HG02973 (cell line): ENCODE data around the gene SH3GLB1.

ENCODE experiments used
- ATAC-seq: cut with Tn5 transposase; IDR thresholded peaks from one replicate; pipeline ENCODE4 v1.9.1; 2021; ENCODE audit warnings: moderate library complexity; ENCODE audit not compliant: unreplicated experiment

Gene SH3GLB1

DNA sequence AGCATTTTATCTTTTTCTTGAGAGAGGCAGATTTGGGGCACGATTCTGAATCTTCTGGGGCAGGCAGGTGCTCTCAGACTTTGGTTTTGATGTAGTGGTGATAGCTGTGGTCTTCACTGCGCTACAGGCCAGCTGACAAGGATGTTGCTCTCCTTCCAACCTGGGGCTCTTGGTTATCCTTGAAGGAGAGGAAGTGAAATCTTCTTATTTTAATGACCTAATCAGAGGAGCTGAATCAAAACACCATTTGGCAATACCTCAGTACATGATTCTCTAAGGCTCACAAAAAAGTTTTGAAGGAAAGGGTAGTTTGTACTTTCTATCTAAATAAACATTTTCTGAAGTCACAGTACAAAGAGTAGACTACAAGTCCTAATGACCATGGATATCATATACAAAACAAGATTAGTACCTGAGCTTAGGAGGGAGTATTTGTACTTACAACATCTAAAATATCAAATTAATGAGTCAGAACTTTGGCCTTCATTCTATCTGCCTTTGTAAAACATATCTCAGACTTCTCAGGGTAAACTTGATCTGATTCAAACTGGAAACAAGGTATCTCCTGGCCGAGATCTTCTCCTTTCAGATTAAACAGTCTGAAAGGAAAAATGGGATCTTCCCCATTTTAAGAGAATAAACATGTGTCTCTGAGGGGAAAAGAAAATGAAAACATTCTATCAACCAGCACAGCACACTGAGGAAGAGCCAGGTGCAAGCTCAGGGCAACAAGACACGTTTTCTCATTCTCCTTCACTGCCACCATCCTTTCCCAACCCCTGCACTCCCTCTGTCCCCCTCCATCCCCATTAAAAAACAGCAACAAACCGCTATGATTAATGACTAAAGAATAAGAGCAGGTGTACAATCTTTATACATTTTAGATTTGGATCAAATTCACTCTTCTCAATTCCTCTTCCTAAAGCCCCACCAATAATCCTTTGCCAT lies 69.2 kb downstream of the SH3GLB1 start:
- peak; percentile 14 for ATAC-seq

DNA sequence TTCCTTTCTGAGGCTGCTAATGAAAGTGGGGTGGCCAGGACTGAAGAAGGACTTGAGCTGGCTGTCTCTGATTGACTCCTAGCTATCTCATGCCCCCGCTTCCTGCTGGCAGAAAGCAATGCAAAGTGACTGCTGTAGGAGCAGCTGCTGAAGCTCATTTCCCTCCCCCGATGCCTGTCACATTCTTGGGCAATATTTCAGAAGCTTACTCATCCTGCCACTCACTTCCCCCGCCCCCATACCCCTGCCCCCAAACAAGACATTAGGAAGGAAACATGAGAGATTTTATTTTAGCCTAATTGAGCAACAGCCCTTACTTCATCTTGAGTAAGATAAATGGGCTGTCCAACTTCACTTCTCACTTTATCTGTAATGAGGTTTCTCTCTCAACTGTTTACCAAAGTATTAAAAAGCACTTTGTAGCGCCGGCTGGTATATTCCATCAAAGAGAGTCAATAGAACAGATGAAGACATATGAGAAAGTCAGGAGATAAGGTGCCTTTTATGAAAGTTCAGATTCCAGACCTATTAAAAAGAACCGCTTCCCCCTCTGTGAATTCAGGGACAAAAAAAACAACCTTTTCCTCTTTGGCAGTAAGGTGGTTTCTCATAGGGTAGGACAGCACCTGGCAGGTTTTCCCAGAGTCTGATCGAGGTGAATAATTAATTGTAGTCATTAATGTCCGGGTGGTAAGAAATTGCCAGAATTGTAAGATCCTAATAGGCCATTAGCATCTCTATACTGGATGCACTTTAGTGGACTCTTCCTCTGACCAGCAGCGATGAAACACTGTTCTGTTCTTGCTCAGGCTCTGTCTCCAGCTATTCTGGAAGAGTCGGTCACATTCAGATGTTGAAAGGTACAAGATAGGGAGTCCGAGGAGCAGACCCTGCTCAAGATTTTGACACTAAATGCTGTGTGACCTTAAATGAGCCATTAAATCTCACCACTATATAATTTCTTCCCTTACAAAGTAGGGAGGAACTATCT lies 70.2 kb downstream of the SH3GLB1 start:
- ATAC-seq: peak; percentile 97

DNA sequence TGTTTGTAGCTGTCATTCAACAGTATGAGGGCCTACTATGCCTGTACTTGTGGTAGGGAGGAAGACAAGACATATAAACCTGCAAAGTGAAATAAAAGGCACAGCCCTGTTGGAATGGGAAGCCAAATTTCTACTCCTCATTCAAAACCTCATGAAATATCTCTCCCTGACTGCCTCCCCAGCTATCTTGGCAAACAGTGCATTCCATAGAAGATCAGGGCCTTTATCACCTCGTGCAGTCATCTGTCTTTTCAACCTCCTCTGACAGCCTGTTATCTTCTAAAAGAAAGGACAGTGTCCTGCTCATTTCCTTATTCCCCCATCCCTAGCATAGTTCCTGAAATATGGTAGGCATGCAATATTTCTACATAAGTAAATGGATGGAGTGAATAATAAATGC lies 71.0 kb downstream of the SH3GLB1 start:
- ATAC-seq: no peak

DNA sequence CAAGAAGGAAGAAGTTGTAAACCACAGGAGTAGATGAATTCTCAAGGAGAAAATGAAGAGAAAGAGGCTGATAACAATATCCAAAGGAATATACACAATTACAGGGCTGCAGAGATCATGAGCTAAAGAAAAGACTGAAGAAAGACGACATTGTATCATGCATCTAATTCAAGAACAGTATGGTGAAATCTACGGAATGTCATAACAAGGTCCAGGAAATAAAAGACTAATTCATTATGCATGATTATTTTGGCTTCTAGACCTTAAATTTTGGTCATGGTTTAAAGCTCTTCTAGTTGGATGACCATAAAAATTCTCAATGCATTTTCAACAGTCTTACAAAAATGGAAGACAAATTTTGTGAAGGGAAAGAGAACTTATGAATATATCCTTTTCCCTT lies 71.7 kb downstream of the SH3GLB1 start:
- no peak for ATAC-seq

DNA sequence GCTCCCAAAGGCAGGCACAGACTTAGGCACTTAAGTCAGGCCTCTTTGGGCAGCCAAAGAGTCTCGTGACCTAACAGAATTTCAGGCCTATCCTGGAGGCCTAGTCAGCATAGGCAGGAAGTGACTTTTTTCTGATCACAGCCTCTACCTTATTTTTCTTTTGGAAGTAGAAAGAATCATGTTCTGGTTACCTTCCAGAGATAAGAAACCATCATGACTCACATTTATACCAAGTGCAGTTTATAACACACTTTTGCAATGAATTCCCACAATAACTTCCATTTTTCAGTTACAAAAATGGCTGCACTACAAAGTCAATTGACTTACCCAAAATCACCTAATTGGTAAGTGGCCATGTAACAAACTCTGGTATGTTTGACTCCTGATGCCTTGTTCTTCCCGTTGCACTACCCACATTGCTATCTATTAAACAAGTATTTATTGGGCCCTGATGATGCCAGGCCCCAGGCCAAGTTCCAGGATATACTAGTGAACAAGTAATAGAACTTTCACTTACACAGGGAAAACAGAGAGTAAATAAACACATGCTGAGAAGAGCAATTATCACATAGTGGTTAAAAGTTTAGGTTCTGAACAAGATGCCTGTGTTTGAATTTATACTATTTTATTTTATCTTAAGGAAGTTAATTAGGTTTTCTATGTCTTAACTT lies 74.3 kb downstream of the SH3GLB1 start:
- ATAC-seq: no peak

DNA sequence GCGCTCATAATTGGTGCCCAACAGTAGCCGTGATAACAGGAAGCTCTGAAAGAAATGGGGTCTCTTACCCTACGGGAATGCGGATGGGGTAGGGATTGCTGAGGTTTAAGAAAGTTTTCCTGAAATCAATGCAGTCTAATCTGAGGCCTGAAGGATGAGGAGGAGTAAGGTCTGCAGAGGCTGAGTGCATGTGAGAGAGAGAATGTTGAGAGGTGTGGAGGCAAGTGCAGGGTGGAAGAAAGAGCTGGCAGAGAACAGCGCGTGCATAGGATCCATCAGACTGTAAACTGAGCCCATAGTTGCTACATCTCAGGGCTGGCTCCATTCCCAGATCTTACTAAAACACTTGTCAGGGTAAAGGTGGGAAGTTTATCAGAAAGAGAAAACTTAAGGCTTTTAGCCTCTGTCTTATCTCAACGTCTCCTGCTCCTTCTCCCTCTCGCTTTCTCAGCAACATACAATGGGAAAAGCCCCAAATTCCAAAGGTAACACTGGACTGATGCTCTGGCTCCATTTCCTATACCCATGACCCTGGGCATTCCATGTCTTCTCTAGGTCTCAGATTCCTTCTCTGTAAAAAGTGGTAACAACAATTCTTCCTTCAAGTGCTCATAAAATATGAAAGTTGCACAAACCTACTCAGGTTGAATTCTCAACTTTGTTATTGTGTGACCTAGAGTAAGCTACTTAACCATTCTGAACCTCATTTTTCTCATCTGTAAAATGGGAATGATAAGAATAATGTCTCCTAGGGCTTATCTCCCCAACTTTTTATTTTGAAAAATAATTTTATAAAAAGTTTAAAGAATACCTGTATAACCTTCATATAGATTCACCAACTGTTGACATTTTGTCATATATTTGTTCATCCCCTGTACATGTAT lies 75.2 kb downstream of the SH3GLB1 start:
- no peak for ATAC-seq

DNA sequence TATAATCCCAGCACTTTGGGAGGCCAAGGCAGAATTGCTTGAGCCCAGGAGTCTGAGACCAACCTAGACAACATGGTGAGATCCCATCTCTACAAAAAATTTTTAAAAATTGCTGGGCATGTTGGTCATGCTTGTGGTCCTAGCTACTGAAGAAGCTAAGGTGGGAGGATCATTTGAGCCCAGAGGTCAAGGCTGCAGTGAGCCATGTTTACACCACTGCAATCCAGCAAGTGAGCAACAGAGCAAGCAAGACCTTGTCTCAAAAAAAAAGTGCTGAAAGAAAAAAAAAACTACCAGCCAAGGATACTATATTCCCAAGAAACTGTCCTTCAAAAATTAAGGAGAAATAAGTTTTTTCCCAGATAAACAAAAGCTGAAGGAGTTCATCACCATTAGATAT lies 78.1 kb downstream of the SH3GLB1 start:
- no peak for ATAC-seq

DNA sequence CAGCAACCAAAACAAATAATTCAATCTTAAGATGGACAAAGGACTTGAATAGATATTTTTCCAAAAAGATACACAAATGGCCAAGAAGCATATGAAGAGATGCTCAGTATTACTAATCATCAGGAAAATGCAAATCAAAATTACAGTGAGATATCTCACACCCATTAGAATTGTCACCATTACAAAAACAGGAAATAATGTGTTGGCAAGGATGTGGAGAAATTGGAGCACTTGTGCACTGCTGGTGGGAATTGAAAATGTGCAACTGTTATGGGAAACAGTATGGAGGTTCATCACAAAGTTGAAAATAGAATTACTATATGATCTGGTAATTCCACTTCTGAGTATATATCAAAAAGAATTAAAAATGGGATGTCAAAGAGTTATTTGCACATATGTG lies 83.2 kb downstream of the SH3GLB1 start:
- ATAC-seq: no peak

DNA sequence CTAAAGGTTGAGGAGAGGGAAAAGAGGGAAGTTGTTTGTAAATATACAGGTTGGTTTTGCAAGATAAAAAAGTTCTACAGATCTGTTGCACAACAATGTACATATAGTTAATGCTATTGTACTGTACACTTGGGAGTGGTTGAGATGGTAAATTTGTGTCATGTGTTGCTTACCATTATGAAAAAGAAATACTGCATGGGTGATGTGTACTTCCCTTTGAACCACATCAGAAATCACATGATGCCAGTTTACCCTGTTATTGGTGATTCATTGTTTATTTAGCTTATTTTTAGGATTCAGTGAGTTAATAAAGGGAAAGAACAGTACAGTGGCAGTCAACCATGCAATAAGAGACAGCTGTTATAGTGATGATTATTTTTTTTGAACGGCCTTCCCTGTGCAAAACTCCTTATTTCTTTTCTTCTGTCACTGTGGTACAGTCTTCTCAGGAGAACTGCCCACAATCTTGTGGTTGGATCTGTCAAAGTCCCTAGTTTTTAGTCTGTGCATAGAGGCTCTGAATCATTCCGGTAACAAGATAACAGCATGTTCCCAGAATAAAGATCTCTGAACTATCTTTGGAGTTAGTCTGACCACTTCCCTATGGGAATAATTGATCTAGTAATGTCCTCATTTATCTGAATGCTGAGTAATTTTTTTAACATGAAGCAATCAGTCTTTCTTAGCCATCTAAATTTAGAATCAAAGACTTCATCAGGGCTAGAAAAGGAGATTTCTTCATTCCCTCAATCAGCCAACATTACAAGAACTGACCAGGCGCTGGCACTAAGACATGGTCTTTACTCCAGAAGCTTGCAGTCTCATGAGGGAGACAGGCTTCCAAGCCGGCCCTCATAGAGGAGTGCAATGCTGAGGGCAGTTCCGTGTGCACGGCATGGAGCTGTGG lies 84.2 kb downstream of the SH3GLB1 start:
- no peak for ATAC-seq

DNA sequence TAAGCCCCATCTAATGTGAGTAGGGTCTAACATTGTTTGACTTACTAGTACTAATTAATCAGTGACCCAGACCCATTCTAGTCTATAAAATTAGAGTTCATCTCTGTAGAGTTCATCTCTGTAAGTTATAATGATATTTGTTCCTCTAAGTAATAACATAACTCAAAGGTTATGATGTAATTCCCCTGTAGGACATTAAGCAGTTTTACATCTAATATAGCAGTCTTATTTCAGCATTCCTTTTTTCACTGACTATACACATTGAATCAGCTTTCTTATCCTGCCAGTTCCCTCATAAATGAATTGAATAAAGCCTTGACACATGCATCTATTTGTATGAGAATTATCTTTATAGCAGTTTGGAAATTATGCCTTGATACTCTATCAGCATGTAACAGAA lies 90.9 kb downstream of the SH3GLB1 start:
- ATAC-seq: no peak
